Activated CD4-positive, alpha-beta T cell treated with anti-CD3 and anti-CD28 coated beads, Interleukin-2, amount 50 U/mL, for 24 hours (primary cell): ENCODE measurements around the gene PALB2.
"Not testable (repeated sequence)": the region's sequence is repeated elsewhere in the genome, so short reads cannot be mapped to it uniquely, and the experiment has no call there.

Source experiments
- DNase-seq, 2 donors: peaks; one replicate each; pipeline ENCODE4 v3.0.0-alpha.2; 2020; ENCODE audit warnings: low read depth in 1 of 2, low spot score in 1 of 2

Gene PALB2

GRCh38 chr16:23584186-23585076 is 56.7 kb downstream of the PALB2 start:
- DNase-seq: no peak

- not testable (repeated sequence) for DNase-seq
These were observed 57.8 kb downstream of the PALB2 start for GRCh38 chr16:23583271-23583670.

GRCh38 chr16:23581764-23582163 is 59.3 kb downstream of the PALB2 start:
- DNase-seq: no peak

- DNase-seq: no peak
These were observed 60.7 kb downstream of the PALB2 start for GRCh38 chr16:23580391-23580790.

- DNase-seq: no peak
These were observed 61.7 kb downstream of the PALB2 start for GRCh38 chr16:23579371-23579770.

GRCh38 chr16:23578101-23578830 is 62.8 kb downstream of the PALB2 start:
- DNase-seq: no peak

- DNase-seq: no peak
These were observed 63.6 kb downstream of the PALB2 start for GRCh38 chr16:23577493-23577892.

GRCh38 chr16:23575834-23576233 is 65.3 kb downstream of the PALB2 start:
- no peak for DNase-seq

- no peak for DNase-seq
These were observed 67.3 kb downstream of the PALB2 start for GRCh38 chr16:23573817-23574216.

GRCh38 chr16:23572394-23572793 is 68.7 kb downstream of the PALB2 start:
- DNase-seq: no peak

- no peak for DNase-seq
These were observed 69.2 kb downstream of the PALB2 start for GRCh38 chr16:23571895-23572294.

GRCh38 chr16:23570992-23571632 is 70.0 kb downstream of the PALB2 start:
- no peak for DNase-seq

GRCh38 chr16:23567602-23568001 is 73.5 kb downstream of the PALB2 start:
- DNase-seq: no peak

GRCh38 chr16:23566724-23567123 is 74.4 kb downstream of the PALB2 start:
- DNase-seq: no peak

GRCh38 chr16:23564575-23565363 is 76.3 kb downstream of the PALB2 start:
- no peak for DNase-seq

GRCh38 chr16:23563186-23563585 is 77.9 kb downstream of the PALB2 start:
- DNase-seq: no peak

- no peak for DNase-seq
These were observed 78.6 kb downstream of the PALB2 start for GRCh38 chr16:23562505-23562904.

- no peak for DNase-seq
These were observed 79.5 kb downstream of the PALB2 start for GRCh38 chr16:23561586-23561985.

GRCh38 chr16:23557779-23558702 is 83.1 kb downstream of the PALB2 start:
- peak; percentile 4 to 8 for DNase-seq
